Activated T-helper 1 cell treated with anti-CD3 and anti-CD28 coated beads, Interleukin-2, amount 50 U/mL, for 16 hours (primary cell): ENCODE data around the gene MNS1.
"Not testable (repeated sequence)": the region's sequence is repeated elsewhere in the genome, so short reads cannot be mapped to it uniquely, and the experiment has no call there.

Source experiments
- DNase-seq, 2 donors: peaks; one replicate each; pipeline ENCODE4 v3.0.0-alpha.2; 2020; ENCODE audit warnings: low read depth in 1 of 2, low spot score in 1 of 2

The MNS1 gene, protein sequence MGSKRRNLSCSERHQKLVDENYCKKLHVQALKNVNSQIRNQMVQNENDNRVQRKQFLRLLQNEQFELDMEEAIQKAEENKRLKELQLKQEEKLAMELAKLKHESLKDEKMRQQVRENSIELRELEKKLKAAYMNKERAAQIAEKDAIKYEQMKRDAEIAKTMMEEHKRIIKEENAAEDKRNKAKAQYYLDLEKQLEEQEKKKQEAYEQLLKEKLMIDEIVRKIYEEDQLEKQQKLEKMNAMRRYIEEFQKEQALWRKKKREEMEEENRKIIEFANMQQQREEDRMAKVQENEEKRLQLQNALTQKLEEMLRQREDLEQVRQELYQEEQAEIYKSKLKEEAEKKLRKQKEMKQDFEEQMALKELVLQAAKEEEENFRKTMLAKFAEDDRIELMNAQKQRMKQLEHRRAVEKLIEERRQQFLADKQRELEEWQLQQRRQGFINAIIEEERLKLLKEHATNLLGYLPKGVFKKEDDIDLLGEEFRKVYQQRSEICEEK

DNA sequence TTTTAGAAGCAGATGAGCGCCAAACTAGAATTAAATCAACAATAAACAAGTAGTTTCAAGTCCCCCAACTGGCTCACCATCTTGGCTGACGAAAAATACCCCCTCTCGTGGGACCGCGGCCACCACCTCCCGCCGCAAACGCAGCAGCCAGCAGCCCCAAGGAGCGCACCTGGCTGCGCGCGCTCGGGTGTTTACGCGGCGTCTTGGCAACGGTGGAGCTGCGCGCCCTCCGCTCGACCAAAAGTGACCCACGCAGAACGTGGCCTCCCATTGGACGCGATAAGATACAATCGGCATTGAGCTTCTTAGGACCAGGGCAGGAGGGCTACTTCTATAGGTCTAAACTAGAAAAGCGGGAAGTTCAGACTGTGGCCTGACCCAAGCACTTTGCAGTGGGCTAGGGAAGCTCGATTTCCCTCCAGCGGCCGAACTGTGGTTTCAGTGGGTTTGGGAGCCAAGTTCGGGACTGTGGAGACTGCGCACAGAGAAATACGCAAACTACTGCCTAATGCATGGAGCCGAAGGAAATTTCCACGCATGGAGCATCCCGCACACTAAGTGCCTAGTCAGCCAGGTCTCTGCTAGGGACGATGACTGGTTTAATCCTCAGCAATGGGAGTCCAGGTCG lies at the start of gene MNS1:
MNS1 (minus strand) TSS at position 245 of the 628 bp plus-strand sequence; CDS start at position 80, 165 bp downstream.
- peak in 1 of 2 donors; percentile 19 for DNase-seq

GRCh38 chr15:56496635-56497034 lies 31.7 kb upstream of the MNS1 start:
- no peak for DNase-seq

DNA sequence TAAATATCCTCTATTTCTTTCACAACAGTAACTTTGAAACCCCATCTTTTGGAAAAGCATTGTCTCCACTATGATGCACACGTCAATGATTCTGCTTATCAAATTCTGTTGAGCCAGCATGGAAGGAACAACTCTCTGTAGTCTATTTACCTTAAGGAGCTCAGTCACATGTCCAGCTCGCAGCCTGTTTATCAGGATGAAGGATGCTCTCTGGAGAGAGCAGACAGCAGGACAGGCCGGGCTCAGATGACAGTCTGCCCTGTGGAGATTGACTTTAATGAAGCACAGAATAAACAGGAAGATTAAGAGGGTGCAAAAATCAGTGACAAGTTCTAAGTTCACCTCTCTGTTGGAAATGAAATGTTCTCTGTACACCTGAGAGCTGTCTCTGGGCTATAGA lies 30.6 kb upstream of the MNS1 start:
- DNase-seq, result no peak

GRCh38 chr15:56495053-56495452 lies 30.1 kb upstream of the MNS1 start:
- DNase-seq, result no peak

GRCh38 chr15:56492791-56493555 lies 28.0 kb upstream of the MNS1 start:
- no peak for DNase-seq

GRCh38 chr15:56492236-56492635 lies 27.3 kb upstream of the MNS1 start:
- no peak for DNase-seq

GRCh38 chr15:56491110-56491722 lies 26.3 kb upstream of the MNS1 start:
- peak in 1 of 2 donors; percentile 8 for DNase-seq

DNA sequence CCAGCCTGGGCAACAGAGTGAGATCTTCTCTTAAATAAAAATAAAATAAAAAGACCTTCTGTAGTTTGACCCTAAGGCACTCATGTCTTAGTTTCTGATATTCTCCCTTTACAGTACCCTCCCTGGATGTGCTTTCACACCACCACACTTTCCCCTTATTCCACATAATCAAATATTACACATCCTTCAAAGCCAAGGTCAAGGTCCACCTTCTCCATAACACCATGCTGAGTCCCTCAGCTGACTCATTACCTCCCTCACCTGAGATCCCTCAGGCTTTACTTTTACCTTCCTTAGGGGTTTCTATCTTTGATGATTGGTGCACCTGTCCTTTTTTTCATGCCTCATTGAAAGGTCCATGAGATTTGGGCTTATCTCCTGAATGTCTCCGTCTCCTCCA lies 25.5 kb upstream of the MNS1 start:
- DNase-seq, result no peak

- not testable (repeated sequence) for DNase-seq
Measured at GRCh38 chr15:56486206-56486605, 21.3 kb upstream of the MNS1 start.

- DNase-seq, result not testable (repeated sequence)
Measured at GRCh38 chr15:56485426-56485825, 20.5 kb upstream of the MNS1 start.

- no peak for DNase-seq
Measured at GRCh38 chr15:56484287-56484686, 19.4 kb upstream of the MNS1 start.

- no peak for DNase-seq
Measured at GRCh38 chr15:56475351-56475750, 10.4 kb upstream of the MNS1 start.

DNA sequence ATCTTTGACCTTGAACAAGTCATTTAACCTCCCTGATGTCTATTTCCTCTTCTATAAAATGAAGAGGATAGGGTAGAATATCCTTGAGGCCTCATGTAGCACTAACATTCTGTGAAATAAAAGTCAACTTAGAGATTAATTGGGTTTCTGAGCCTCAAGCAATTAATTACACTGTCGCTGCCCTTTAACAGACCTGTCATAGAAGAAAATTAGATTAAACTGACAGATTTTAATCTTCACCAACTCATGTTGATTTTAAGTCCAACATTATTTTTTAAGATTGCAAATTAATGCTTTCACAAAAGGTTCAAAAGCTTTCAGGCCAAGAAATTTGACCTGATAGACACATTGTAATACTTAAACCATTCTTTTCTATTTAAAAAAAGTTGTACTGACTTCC lies 8.1 kb upstream of the MNS1 start:
- DNase-seq, result no peak

DNA sequence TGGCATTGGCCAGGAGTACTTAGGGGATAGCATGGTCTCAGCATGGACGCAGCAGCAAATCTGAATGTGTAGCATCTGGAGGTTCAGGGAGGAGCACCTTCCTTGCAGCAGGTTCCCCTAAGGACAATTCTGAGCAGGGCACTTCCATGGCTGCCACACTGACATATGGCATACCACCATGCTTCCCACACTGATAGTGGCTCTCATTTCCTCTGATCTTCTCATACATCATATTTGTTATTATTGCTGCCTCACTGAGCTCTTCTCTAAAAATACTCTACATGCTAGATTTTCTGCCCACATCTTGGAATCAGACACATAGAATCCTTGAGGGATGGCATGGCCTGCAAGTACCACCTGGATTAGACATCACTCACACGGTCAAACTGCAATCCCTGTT lies 7.3 kb upstream of the MNS1 start:
- no peak for DNase-seq

DNA sequence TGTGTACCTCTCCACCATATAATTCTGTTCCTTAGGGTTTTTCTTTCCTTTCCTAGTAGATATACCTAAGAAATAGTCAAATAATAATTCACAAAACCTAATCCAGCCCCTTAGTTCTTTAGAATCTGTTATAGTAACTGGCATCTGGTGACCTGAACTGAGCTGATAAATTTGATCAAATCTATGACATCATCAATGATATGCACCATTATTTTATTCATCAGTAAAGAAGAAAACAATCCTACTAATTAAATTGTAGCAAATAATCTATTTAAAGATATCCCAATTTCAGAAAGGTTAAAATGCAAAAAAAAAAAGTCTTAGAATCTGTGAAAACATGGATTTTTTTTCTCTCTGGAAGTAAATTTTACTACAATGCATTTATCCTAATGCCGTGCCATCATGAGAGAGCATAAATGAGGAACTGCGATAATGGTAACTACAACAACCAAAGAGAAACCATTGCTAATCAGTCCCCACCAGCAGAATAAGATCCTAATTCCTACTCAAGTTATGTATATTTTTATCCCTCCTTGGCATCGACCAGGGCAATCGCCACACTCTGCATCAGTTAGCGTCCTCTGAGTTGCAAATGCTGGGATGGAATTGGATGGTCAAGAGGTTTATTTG lies 6.6 kb upstream of the MNS1 start:
- DNase-seq, result no peak

DNA sequence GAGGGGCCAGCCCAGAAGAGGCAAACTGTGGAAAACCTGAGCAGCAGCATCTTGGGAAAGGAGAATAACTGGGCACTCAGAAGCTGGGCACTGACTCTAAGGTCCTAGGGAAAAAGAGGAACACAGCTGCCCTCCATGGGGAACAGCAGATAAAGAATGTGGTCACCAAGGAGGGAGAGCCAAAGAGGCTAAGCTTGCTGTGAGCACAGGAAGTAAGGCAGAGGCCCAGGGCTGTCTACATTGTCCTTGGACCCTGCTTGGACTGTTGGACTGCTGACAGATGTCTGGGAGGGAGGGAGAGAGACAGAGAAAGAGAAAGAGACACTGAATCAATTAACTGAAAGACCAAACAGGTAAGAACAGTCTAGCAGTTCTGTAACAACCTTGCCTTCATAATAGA lies 4.5 kb upstream of the MNS1 start:
- DNase-seq, result no peak

- DNase-seq, result no peak
Measured at GRCh38 chr15:56468401-56468800, 3.5 kb upstream of the MNS1 start.

DNA sequence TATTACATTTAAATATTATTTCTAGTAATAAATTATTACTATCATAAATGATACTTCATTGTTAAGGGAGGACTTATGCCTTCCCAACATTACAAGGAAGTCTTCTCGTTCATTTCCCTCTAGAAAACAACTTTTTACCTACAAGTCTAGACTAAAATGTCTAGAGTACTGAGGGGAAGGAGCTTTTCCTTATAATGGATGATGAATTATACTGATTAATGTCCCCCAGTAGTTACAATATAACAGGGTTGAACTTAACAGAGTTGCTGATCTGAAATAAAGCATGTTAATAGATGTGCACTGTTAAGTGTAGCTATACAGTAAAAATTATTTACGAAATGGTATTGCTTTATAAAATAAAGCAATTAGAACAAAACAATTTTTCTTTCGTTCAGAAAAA lies 2.7 kb upstream of the MNS1 start:
- DNase-seq, result no peak

GRCh38 chr15:56460947-56461346 lies 4.0 kb downstream of the MNS1 start:
- DNase-seq, result no peak

DNA sequence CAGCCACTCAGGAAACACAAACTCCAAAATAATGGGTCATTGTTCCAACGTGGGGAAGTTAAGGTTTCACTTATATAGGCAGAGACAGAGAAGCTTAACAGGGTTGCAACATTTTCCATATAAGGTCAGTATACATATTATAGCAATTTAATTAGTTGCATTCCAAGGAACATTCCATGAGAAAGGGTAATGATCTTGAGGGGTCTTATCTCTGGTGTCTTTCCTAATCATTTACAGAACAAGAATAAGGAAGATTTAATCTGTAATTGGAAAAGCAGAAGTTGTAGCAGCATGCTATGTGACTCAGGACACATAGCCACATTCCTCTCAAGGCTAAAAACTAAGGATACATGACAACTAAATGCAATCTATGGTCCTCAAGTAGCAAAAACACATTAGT lies 4.9 kb downstream of the MNS1 start:
- no peak for DNase-seq

GRCh38 chr15:56459096-56459495 lies 5.8 kb downstream of the MNS1 start:
- DNase-seq, result no peak
